HG03342 (cell line): Measurements from ENCODE around the gene GATA5.

ENCODE experiments used
- ATAC-seq: cut with Tn5 transposase; IDR thresholded peaks from one replicate; pipeline ENCODE4 v1.9.1; 2021; ENCODE audit warnings: mild to moderate bottlenecking, moderate library complexity; ENCODE audit not compliant: unreplicated experiment

The GATA5 gene, protein sequence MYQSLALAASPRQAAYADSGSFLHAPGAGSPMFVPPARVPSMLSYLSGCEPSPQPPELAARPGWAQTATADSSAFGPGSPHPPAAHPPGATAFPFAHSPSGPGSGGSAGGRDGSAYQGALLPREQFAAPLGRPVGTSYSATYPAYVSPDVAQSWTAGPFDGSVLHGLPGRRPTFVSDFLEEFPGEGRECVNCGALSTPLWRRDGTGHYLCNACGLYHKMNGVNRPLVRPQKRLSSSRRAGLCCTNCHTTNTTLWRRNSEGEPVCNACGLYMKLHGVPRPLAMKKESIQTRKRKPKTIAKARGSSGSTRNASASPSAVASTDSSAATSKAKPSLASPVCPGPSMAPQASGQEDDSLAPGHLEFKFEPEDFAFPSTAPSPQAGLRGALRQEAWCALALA

DNA sequence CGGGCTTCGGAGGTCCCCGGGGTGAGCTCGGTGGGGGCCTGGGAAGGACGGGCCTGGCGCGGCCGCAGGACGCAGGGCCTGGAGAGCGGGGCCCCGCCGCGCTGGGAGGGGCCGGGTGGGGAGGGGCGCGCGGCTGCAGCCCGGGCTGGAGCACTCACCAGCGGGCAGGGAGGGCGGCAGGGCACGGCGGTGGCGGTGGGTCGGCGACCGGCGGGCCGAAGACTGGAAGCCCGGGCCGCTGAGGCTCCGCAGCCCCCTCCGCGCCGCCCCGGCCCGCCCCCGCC, at the start of gene GATA5:
Gene GATA5 (minus strand): TSS at position 224 of the 284 bp plus-strand sequence. CDS start 474 bp downstream, outside the sequence.
- ATAC-seq = no peak

GRCh38 chr20:62525014-62525413, 49.2 kb upstream of the GATA5 start:
- no peak for ATAC-seq

DNA sequence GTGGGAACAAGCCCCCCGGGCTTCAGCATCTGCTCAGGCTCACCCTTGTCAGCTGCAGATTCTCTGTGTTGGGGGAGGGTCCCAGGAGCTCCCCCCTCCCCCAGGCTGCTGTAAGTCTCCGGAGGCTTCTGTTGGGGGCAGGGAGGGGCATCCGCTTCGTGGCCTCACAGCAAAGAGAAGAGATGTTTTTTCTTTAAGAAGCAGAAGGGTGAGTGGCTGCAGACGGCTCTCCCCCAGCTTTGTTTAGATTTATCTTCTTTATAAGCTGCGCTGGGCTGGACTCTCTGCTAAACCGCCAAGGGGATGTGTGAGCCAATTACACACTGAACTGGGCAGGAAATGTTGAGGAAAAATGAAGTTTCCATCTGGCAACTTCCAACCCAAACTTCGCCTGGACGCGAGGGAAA, 48.7 kb upstream of the GATA5 start:
- ATAC-seq = no peak

GRCh38 chr20:62523473-62524203, 47.8 kb upstream of the GATA5 start:
- ATAC-seq = no peak

DNA sequence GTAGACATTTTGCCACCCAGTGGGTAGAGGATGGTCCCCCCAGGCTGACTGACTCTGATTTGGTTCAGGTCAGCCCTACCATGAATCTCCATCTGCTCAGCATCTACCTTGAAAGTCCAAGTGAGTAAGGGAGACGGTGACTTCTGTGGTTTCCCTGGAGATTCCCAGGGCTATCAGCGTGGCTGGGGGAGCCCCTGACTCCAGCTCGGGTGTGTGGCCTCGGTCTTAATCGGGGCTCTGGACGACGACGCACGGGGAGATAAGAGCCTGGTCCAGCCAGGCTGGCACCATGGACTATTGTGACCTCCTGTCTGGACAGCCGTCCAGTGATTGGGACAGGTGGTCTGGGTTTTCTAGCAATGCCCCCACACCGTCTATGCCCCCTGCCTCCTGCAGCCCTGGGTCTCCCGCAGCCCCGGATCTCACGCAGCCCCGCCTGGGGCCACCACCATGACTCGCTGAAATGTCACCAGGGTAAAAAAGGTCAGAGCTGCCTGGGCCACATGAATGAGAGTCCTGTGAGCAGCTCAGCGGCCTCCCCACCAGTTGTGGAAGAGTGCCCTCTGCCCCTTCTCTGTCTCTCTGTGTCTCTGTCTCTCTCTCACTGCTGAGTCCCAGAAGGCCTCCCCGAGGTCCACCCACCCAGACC, 47.1 kb upstream of the GATA5 start:
- ATAC-seq = no peak

DNA sequence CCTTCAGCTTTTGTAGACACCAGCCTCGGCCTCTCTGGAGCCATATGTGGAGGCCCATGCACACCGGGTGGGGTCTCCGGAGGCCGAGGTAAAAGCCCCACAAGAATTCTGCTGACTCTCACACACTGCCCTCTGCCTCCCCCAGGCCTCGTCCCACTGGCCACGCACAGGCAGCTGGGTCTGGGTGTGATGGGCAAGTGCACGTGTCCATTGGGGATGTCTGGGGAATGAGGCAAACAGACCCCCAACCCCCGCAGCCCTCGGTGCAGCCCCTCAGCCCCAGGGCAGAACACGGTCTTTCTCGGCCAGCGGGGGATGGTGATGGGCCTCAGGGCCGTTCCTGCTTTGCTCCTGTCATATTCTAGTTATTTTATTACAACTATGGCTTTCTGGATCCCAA, 44.0 kb upstream of the GATA5 start:
- no peak for ATAC-seq

GRCh38 chr20:62518911-62519310, 43.1 kb upstream of the GATA5 start:
- no peak for ATAC-seq

DNA sequence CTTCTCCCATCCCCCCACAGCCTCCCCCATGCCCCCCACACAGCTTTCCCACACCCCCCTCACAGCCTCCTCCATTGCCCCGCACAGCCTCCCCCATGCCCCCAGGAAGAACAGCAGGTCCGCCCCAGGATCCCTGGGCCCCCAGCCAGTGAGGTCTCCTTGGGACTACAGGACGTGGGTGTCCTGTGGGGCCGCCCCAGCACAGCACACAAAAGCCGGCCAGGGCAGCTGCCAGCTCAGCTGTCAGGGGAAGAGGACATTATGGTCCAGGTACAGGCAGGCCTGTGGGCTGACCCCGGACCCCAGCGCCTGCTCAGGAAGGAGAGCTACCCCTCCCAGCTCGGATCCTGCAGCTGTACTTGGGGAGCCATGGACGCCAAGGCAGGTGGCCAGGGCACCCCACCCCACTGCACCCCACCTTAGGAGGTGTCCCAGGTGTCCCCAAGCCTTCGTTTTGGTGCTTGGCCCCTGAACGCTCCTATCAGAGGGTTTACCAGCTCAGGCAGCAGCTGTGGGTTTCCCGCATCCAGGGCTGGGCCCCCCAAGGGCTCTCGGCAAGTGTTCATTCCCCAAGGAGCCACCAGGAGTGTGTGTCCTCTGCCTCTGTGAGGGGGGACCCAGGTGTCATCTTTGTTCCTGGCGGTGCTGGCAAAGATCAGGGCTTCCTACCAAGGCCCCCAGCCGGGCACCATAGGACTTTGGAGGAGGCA, 42.3 kb upstream of the GATA5 start:
- no peak for ATAC-seq

DNA sequence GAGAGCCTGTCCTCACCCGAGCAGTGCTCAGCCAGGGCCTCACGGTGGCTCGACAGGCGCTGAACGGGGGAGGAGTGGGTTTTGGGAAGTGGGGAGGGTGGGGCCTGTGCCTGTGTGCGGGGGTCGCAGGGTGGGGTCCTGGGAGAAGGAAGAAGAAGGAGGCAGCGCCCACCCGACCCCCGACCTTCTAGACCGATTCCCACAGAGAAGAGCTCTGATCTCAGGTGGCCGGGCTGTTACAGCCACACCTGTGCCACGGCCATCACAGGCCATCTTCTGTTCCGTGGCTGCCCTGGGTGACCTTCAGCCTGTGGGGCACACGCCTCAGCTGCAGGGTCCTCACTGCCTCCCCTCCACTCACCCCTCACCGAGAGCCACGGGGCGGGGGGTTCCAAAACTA, 41.4 kb upstream of the GATA5 start:
- ATAC-seq = no peak

DNA sequence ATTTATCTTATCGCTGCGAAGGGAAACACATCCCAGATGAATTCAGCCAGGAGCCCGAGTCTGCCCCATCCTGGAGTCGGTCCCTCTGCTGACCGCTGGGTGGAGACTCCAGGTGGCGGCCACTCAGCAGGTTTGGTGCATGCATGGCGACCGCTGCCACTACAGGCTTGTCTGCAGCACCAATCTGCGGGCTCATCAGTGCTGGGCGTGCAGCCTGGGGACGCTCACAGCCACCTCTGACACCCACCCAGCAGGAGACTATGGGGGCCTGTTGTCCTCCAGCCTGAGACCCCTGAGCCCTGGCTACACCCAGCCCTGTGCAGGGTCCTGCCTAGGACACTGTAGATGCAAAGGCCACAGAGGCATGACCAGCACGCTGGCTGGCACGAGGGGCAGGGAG, 40.5 kb upstream of the GATA5 start:
- no peak for ATAC-seq

DNA sequence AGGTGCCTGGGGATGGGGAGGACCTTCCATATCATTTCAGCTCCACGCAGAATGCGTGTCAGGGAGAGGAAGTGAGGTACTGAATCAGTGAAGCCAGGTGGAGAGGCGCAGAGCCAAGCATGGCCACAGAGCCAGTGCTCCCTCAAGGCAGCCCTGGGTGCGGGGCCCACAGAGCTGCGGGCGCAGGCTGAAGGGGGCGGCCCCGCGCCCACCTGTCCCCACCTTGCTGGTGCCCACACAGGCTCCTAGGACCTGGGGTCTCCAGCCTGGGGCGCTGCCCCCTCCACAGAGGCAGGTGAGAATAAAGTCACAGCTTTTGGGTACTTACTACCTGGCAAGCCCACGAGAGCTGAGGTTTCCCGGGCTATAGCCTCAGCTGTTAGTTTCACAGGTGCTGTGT, 40.0 kb upstream of the GATA5 start:
- ATAC-seq = no peak

GRCh38 chr20:62515280-62515679, 39.5 kb upstream of the GATA5 start:
- no peak for ATAC-seq

GRCh38 chr20:62513991-62514390, 38.2 kb upstream of the GATA5 start:
- ATAC-seq = no peak

DNA sequence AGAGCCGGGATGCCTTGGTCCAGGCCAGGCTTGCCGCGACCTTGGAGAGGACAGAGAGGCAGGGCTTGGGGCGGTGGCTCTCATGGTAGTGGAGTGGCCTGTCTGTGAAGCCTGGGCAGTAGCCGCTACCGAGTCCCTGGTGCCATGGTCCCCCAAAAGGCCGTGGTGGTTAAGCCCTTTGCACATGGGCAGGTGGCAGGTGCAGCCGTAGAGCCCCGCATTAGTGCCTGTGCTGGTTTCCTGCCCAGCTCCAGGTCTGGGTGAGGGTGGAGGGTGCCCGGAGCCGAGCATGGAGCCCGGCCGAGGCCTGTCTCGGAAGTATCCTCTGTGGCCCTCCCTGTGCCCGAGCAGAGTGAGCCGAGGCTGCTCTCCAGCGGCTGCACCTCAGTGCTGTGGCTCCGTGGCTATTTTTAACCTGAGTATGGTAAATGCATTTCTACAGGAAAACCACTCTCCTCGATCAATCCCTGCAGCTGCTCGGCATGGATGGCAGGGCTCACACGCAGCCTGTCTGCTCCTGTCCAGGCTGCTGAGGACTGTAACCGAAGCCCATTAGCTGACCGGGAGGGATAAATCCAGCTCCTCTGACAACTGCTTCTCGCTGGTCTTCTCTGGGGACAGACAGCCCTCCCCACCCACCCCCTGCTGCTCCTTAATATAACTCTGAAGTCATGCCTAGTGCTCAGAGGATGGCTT, 36.3 kb upstream of the GATA5 start:
- ATAC-seq = no peak

DNA sequence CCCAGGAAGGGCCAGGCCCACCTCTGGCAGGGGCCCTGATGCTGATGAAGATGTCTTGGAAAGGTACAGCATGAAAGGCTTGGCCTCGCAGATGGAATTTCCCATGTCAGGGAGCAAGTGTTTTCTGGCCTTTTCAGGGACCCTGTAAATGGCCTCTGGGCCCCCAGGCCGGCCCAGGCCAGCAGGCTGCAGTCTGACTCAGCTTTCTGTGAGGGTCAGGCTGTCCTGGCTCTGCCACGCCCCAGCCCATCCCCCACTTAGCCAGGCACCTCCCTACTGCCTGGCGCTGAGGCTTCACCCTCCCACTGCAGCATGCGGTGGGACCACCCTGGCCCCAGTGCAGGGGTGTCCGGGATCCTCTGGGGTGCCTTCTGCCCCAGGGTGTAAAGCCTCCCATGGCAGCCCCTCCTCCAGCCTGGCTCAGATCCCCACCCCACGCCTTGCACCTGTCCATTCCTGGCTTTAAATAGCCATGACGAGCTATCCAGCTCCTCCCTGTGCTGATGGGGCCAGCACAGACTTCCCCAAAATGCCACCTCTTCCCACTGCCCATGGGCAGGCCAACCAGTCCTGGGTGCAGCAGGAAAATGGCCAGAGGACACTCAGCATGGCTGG, 35.6 kb upstream of the GATA5 start:
- no peak for ATAC-seq

GRCh38 chr20:62508641-62509051, 32.9 kb upstream of the GATA5 start:
- no peak for ATAC-seq

DNA sequence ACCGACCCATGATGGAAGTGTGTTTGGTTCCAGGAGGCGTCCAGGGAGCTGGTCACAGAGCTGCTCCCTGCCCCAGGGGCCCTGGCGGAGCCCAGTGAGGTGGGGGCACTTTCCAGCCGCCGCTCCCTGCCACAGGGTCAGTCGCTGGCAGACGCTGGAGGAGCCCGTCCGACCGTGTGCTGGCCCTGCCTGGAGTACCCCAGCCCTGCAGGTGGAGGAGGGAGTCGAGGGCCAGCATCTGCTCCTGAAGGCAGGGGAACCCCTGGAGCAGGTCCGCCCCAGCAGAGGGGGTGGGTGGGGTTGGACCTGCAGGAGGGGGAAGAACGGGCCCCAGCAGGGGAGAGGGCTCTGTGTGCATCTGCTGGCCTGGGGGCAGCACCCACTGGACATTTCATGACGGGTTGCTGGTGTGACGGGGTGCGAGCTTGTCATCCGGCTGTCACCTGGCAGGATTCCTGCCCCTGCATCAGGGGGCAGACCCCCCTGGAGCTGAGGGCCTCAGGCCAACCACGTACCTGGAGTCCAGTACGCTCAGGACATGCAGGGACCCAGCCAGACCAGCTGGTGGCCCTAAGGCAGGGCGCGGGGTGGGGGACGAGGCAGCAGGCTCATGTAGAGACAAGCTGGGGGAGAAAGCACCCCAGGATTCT, 32.3 kb upstream of the GATA5 start:
- no peak for ATAC-seq

DNA sequence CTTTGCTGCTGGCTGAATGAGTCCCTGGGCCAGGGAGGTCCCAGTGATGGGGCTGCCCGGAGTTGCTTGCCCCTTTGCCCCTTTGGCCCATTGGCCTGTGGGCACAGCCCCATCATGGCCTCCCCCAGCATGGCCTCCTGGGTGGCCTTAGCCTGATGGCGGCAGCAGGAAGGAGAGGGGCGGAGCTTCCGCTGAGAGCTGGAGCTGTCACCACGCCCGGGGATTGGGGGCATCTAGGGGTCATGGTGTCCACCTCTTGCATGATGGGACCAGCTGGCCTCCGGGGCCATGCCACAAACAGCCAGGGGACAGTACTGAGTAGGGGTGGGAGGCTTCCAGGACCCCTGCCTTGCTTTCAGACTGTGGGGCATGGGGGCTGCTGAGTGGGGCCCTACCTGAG, 31.5 kb upstream of the GATA5 start:
- no peak for ATAC-seq

DNA sequence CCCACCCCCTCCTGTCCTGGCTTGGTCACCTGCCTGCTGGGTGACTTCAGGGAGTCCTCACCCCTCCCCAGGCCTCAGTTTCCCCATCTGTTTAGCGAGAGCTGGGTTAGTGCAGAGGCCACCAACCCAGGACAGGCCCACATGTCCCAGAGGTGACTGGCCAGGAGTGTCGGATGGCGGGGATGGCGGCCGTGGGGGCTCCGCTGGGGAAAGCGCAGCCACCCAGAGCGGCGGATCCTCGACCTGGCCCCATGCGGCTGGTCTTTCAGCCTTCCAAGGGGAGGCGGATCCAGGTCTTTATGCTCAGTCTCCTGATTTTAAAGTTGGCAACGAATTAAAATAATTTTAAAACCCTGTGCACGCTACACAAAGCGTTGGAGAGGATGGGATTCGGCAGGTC, 31.0 kb upstream of the GATA5 start:
- ATAC-seq = no peak

GRCh38 chr20:62506087-62506486, 30.3 kb upstream of the GATA5 start:
- no peak for ATAC-seq
